Sigmoid colon (tissue), 4 donors: ENCODE data around the gene YTHDC1.

Source experiments
- CTCF ChIP-seq, 4 experiments: fragments of 450-650 bp in 3 of 4; fragments of 200-600 bp in 1 of 4; IDR thresholded peaks; one replicate each; pipeline ENCODE4 v1.5.1; 2016 to 2019; ENCODE audit warnings: antibody characterized with exemption in 4 of 4, mild to moderate bottlenecking in 3 of 4, moderate library complexity in 2 of 4
- EP300 ChIP-seq, 4 donors: sonication (generic); formaldehyde crosslinking; IDR thresholded peaks; one replicate each; pipeline ENCODE4 v1.6.1; 2017; ENCODE audit warnings: antibody characterized with exemption in 4 of 4
- POLR2A ChIP-seq, 2 donors: fragments of 450-650 bp; IDR thresholded peaks; one replicate each; pipeline ENCODE4 v1.6.1; 2016; ENCODE audit warnings: antibody characterized with exemption in 2 of 2, mild to moderate bottlenecking in 2 of 2, moderate library complexity in 2 of 2
- POLR2AphosphoS5 ChIP-seq, 4 donors: sonication (generic); formaldehyde crosslinking; IDR thresholded peaks; one replicate each; pipeline ENCODE4 v1.6.1; 2017; ENCODE audit warnings: antibody characterized with exemption in 4 of 4

- TF ChIP-seq CTCF (IDR thresholded peaks at IDR 0.05) (no peak), POLR2AphosphoS5 (IDR thresholded peaks at IDR 0.05) (no peak), POLR2A (IDR thresholded peaks at IDR 0.05) (no peak), EP300 (IDR thresholded peaks at IDR 0.05) (no peak)
These were observed 38.5 kb upstream of the YTHDC1 start for GRCh38 chr4:68388347-68388865.
